ENCODE data around the gene TSFM.

DNA sequence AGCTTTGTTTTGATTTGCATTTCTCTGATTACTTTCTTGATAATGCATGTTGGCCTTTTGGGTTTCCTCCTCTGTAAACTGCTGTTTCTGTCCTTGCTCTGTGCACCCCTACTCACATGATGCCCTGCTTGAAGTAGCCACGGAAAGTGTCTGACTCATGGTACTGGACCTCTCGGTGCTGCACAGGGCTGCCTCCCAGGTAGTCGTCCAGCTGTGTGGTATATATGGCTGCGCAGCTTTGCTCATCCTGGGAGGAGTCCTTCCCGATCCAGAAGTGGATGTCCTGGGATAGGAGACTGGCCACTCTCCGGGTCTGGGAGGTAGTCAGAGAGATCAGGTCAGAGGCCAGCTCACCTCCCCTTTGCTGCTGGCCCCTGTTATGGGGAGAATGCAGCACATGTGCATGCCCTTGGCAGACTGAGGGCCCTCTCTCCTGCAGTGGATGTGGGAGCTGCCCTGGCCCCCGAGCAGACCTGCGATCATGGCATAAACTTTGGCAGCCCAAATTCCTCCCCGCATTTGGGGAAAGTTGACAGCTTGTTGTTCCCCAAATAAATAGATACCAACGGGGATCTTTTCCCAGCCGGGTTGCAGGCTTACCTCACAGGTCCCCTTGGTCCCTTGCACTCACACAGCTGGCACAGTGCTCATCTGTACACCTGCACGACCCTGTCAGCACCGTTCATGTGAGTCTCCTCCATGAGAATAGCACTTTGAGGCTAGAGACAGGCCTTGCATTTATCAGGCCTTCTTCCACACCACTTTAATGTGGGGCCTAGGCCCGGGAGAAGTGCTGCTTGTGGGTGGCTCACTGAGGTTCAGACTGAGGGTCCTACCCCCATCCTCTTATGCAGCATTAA, 30.8 kb downstream of the TSFM start:
- TF ChIP-seq, protein P1, sequence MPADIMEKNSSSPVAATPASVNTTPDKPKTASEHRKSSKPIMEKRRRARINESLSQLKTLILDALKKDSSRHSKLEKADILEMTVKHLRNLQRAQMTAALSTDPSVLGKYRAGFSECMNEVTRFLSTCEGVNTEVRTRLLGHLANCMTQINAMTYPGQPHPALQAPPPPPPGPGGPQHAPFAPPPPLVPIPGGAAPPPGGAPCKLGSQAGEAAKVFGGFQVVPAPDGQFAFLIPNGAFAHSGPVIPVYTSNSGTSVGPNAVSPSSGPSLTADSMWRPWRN (IDR thresholded peaks at IDR 0.05; ENCODE audit: low read depth): no peak
- TF ChIP-seq, protein P2, sequence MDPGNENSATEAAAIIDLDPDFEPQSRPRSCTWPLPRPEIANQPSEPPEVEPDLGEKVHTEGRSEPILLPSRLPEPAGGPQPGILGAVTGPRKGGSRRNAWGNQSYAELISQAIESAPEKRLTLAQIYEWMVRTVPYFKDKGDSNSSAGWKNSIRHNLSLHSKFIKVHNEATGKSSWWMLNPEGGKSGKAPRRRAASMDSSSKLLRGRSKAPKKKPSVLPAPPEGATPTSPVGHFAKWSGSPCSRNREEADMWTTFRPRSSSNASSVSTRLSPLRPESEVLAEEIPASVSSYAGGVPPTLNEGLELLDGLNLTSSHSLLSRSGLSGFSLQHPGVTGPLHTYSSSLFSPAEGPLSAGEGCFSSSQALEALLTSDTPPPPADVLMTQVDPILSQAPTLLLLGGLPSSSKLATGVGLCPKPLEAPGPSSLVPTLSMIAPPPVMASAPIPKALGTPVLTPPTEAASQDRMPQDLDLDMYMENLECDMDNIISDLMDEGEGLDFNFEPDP (CRISPR knock-in tag; IDR thresholded peaks at IDR 0.05): no peak
- TF ChIP-seq SIN3A (IDR thresholded peaks at IDR 0.05; ENCODE audit: borderline replicate concordance in 2 of 2, control insufficient read depth in 1 of 2, low read depth in 2 of 2, low read length in 2 of 2) (no peak), GABPA (tag; conservative IDR thresholded peaks at IDR 0.05; ENCODE audit: low read depth) (no peak), NFE2L1 (tag; IDR thresholded peaks at IDR 0.05; ENCODE audit: borderline replicate concordance, low read depth) (no peak), ZFP36 (IDR thresholded peaks at IDR 0.05; ENCODE audit: low read depth, low read length, partially characterized antibody) (no peak), POLR2H (tag; IDR thresholded peaks at IDR 0.05; ENCODE audit: low read depth) (no peak), FOXM1 (IDR thresholded peaks at IDR 0.05; ENCODE audit: low read depth) (no peak), FOXM1 (CRISPR knock-in tag; IDR thresholded peaks at IDR 0.05; ENCODE audit: low read depth) (no peak), MAFF (IDR thresholded peaks at IDR 0.05; ENCODE audit: low read length) (no peak)
- TF ChIP-seq, protein P3, sequence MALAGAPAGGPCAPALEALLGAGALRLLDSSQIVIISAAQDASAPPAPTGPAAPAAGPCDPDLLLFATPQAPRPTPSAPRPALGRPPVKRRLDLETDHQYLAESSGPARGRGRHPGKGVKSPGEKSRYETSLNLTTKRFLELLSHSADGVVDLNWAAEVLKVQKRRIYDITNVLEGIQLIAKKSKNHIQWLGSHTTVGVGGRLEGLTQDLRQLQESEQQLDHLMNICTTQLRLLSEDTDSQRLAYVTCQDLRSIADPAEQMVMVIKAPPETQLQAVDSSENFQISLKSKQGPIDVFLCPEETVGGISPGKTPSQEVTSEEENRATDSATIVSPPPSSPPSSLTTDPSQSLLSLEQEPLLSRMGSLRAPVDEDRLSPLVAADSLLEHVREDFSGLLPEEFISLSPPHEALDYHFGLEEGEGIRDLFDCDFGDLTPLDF (CRISPR knock-in tag; IDR thresholded peaks at IDR 0.05): no peak
- TF ChIP-seq, protein P4, sequence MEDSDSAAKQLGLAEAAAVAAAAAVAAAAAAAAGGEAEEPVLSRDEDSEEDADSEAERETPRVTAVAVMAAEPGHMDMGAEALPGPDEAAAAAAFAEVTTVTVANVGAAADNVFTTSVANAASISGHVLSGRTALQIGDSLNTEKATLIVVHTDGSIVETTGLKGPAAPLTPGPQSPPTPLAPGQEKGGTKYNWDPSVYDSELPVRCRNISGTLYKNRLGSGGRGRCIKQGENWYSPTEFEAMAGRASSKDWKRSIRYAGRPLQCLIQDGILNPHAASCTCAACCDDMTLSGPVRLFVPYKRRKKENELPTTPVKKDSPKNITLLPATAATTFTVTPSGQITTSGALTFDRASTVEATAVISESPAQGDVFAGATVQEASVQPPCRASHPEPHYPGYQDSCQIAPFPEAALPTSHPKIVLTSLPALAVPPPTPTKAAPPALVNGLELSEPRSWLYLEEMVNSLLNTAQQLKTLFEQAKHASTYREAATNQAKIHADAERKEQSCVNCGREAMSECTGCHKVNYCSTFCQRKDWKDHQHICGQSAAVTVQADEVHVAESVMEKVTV (CRISPR knock-in tag; IDR thresholded peaks at IDR 0.05): no peak

Data from K562 (cell line).